SU-DHL-6 (cell line): ENCODE data around the gene PDIA5.

Experiments
- H2AFZ ChIP-seq: fragments of 200-600 bp; sonication (generic); 2 replicates; pipeline ENCODE4 v1.6.1; 2014; ENCODE audit warnings: low read depth, mild to moderate bottlenecking, moderate library complexity, mixed read lengths, antibody characterized with exemption, low read length; ENCODE audit not compliant: severe bottlenecking
- H3F3A ChIP-seq: fragments of 200-600 bp; shearing (Covaris generic); 2 replicates; pipeline ENCODE4 v1.6.0; 2016; ENCODE audit warnings: antibody characterized with exemption, mild to moderate bottlenecking; ENCODE audit not compliant: insufficient read depth
- H3K27ac ChIP-seq: fragments of 200-600 bp; sonication (generic); 2 replicates; pipeline ENCODE4 v1.5.1; 2016; ENCODE audit warnings: low read depth, mild to moderate bottlenecking, low read length, moderate library complexity, mixed read lengths
- H3K27me3 ChIP-seq: fragments of 200-600 bp; sonication (generic), shearing (Covaris generic); 2 replicates; pipeline ENCODE4 v1.6.0; 2014; ENCODE audit warnings: mild to moderate bottlenecking, low read length
- H3K36me3 ChIP-seq: fragments of 200-600 bp; sonication (generic); 2 replicates; pipeline ENCODE4 v1.6.1; 2014; ENCODE audit warnings: mild to moderate bottlenecking, low read length, mixed read lengths
- H3K4me2 ChIP-seq: fragments of 300-600, 200-600 bp; shearing (Covaris generic), sonication (generic); 2 replicates; pipeline ENCODE4 v1.6.0; 2014; ENCODE audit warnings: low read length, low read depth, mild to moderate bottlenecking; ENCODE audit not compliant: poor library complexity, severe bottlenecking
- H3K4me3 ChIP-seq: fragments of 200-600 bp; sonication (generic); 2 replicates; pipeline ENCODE4 v1.5.1; 2014; ENCODE audit warnings: antibody characterized with exemption, low read length, mild to moderate bottlenecking, mixed read lengths; ENCODE audit not compliant: insufficient read depth, poor library complexity, severe bottlenecking
- H3K79me2 ChIP-seq: fragments of 200-600 bp; sonication (generic); 2 replicates; pipeline ENCODE4 v1.6.1; 2014; ENCODE audit warnings: mild to moderate bottlenecking, low read length, moderate library complexity; ENCODE audit not compliant: insufficient read depth
- H3K9ac ChIP-seq: fragments of 200-600 bp; sonication (generic); 2 replicates; pipeline ENCODE4 v1.7.0; 2014; ENCODE audit warnings: mild to moderate bottlenecking, low read length
- H3K9me2 ChIP-seq: fragments of 200-600 bp; sonication (generic); replicated peaks from 2 replicates; pipeline ENCODE4 v1.6.1; 2014; ENCODE audit warnings: low read length; ENCODE audit not compliant: insufficient read depth
- H3K9me3 ChIP-seq: fragments of 200-600 bp; sonication (generic); 2 replicates; pipeline ENCODE4 v1.6.1; 2014; ENCODE audit warnings: low read length, mixed read lengths; ENCODE audit not compliant: insufficient read depth
- H4K20me1 ChIP-seq: fragments of 200-600 bp; sonication (generic); 2 replicates; pipeline ENCODE4 v1.6.1; 2014; ENCODE audit warnings: low read depth, mild to moderate bottlenecking, antibody characterized with exemption, low read length, moderate library complexity, mixed read lengths
- EZH2phosphoT487 ChIP-seq: fragments of 200-600 bp; sonication (generic), shearing (Covaris generic); conservative IDR thresholded peaks from 2 replicates; pipeline ENCODE4 v1.6.1; 2018; ENCODE audit warnings: mild to moderate bottlenecking, antibody characterized with exemption, low read length, moderate library complexity, mixed read lengths
- TF ChIP-seq, protein P1 (sequence below): fragments of 200-600 bp; sonication (generic); IDR thresholded peaks from one replicate; pipeline ENCODE4 v1.5.1; 2017; ENCODE audit warnings: antibody characterized with exemption, mild to moderate bottlenecking, low read length, moderate library complexity; ENCODE audit not compliant: insufficient read depth, poor library complexity, severe bottlenecking

The PDIA5 gene

DNA sequence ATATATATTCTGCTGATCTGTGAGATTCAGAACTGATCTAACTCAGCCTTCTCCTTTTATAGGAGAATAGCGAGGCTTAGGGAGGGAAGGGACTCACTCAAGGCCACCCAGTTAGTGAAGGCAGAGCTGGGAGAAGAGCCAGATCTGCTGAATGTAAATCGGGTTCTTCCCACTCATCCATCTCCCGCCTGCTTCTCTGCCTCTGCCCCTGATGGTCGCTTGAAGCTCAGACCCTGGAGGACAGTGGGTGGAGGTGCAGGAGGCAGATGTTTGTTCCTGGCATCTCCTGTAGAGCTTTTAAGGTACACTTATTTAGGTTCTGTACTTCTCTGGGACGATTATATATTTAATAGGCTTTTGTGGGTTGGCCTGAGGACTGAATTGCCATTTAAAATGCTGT is 4.3 kb downstream of the PDIA5 start:
- Histone ChIP-seq H4K20me1 (peaks cover 9% of the 10 kb centered on the region; the same call in 1 of the 2 replicates), H3K9me2 (no peaks in the 10 kb centered on the region), H3K27ac (no peak overlapping the region), H3K9ac (no peak overlapping the region), H3K4me2 (no peak overlapping the region), H3K4me3 (no peak overlapping the region), H3K79me2 (peaks cover 35% of the 10 kb centered on the region), H3F3A (no peaks in the 10 kb centered on the region), H3K9me3 (no peaks in the 10 kb centered on the region), H3K36me3 (no peaks in the 10 kb centered on the region), H2AFZ (no peak overlapping the region), H3K27me3 (no peaks in the 10 kb centered on the region)
- TF ChIP-seq EZH2phosphoT487 = no peak
- TF ChIP-seq, protein P1, sequence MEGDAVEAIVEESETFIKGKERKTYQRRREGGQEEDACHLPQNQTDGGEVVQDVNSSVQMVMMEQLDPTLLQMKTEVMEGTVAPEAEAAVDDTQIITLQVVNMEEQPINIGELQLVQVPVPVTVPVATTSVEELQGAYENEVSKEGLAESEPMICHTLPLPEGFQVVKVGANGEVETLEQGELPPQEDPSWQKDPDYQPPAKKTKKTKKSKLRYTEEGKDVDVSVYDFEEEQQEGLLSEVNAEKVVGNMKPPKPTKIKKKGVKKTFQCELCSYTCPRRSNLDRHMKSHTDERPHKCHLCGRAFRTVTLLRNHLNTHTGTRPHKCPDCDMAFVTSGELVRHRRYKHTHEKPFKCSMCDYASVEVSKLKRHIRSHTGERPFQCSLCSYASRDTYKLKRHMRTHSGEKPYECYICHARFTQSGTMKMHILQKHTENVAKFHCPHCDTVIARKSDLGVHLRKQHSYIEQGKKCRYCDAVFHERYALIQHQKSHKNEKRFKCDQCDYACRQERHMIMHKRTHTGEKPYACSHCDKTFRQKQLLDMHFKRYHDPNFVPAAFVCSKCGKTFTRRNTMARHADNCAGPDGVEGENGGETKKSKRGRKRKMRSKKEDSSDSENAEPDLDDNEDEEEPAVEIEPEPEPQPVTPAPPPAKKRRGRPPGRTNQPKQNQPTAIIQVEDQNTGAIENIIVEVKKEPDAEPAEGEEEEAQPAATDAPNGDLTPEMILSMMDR = no peak

DNA sequence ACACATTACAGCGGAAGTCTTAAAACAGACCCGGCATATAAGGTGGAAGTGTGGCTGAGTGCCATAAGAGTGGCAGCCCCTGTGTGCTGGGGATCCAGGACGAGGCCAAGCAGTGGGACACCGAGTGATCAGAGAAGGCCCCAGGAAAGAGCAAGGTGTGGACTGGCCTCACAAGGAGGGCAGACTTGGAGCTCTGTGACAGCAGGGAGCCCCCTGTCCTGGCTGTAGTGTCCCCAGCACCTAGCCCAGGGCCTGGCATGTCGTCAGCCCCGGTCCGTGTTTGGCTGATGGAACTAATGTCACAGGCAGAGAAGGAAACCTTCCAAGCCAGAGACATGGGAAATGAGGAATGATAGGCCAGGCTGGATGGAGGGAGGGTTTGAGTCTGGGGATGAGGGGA is 4.8 kb downstream of the PDIA5 start:
- peaks cover 9% of the 10 kb centered on the region; the same call in 1 of the 2 replicates for H4K20me1 ChIP-seq
- no peak overlapping the region for H3K27ac ChIP-seq
- H3K9me2 ChIP-seq = no peaks in the 10 kb centered on the region
- H3K9me3 ChIP-seq = no peaks in the 10 kb centered on the region
- H2AFZ ChIP-seq = no peak overlapping the region
- H3K9ac ChIP-seq = no peak overlapping the region
- H3K27me3 ChIP-seq = no peaks in the 10 kb centered on the region
- no peaks in the 10 kb centered on the region for H3F3A ChIP-seq
- no peak for TF ChIP-seq EZH2phosphoT487
- TF ChIP-seq, protein P1 = no peak
- no peaks in the 10 kb centered on the region for H3K36me3 ChIP-seq
- peaks cover 35% of the 10 kb centered on the region for H3K79me2 ChIP-seq
- no peak overlapping the region for H3K4me3 ChIP-seq
- H3K4me2 ChIP-seq = no peak overlapping the region

DNA sequence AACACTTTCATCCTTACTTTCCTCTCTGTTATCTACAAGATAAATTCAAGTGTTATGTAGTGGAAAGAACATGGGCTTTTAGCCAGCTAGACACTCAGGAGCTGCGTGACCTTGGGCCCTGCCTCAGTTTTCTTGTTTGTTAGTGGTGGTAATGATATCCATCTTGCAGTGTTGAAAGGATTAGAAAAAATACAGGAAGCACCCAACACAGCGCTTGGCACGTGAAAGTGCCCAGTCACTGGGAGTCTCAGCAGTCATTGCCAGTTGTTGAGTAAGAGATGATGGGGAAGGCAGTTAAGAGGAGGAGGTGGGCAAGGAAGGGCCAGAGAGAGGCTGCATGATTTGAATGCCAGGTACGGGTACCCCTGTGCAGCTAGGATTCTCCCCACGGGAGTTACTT is 5.3 kb downstream of the PDIA5 start:
- Histone ChIP-seq H2AFZ (no peak overlapping the region), H3F3A (no peaks in the 10 kb centered on the region), H3K9me3 (no peaks in the 10 kb centered on the region), H4K20me1 (peaks cover 9% of the 10 kb centered on the region; the same call in 1 of the 2 replicates), H3K36me3 (no peaks in the 10 kb centered on the region), H3K4me3 (no peak overlapping the region), H3K9me2 (no peaks in the 10 kb centered on the region), H3K4me2 (no peak overlapping the region), H3K9ac (no peak overlapping the region), H3K27me3 (no peaks in the 10 kb centered on the region), H3K27ac (no peak overlapping the region), H3K79me2 (peaks cover 35% of the 10 kb centered on the region)
- TF ChIP-seq, protein P1 = no peak
- TF ChIP-seq EZH2phosphoT487 = no peak

DNA sequence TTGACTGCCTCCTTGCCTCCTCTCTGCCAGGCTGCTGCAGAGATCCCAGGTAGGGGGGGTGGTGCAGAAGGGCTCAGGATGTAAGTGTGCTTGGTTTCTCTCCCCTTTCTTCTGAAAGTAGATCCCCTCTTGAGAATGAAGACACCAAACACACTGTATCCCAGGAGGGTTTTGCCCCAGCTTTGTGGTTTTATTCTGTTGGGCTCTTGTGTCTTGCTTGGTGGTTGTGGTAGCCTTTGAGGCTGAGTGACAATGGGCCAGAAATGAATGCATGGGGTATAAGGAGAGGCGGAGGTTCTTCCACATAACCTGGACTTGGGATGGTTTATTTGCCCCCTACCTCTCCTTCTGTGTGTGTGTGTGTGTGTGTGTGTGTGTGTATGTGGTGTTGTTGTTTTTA is 5.7 kb downstream of the PDIA5 start:
- Histone ChIP-seq H3K9me2 (no peaks in the 10 kb centered on the region), H3K9me3 (no peaks in the 10 kb centered on the region), H3K79me2 (peaks cover 31% of the 10 kb centered on the region), H3K27me3 (no peaks in the 10 kb centered on the region), H3K4me2 (no peak overlapping the region), H2AFZ (no peak overlapping the region), H3F3A (no peaks in the 10 kb centered on the region), H3K27ac (no peak overlapping the region), H4K20me1 (peaks cover 9% of the 10 kb centered on the region; the same call in 1 of the 2 replicates), H3K4me3 (no peak overlapping the region), H3K36me3 (no peaks in the 10 kb centered on the region), H3K9ac (no peak overlapping the region)
- TF ChIP-seq, protein P1 = no peak
- no peak for TF ChIP-seq EZH2phosphoT487
